Neural cell (in vitro differentiated cells): ENCODE results near the gene MEF2A.

Source experiments
- EP300 ChIP-seq: fragments of 450-650 bp; conservative IDR thresholded peaks from 2 replicates; pipeline ENCODE4 v1.6.1; 2014; ENCODE audit warnings: antibody characterized with exemption, mild to moderate bottlenecking, moderate library complexity; ENCODE audit not compliant: poor library complexity, severe bottlenecking
- EZH2 ChIP-seq: fragments of 200-600, 300-800 bp; shearing (Covaris generic), sonication (generic); IDR thresholded peaks from 2 replicates; pipeline ENCODE4 v1.6.1; 2014; ENCODE audit warnings: antibody characterized with exemption, low read length, borderline replicate concordance, mild to moderate bottlenecking; ENCODE audit not compliant: insufficient read depth, poor library complexity, severe bottlenecking
- MXI1 ChIP-seq: fragments of 450-650 bp; conservative IDR thresholded peaks from 2 replicates; pipeline ENCODE4 v1.6.1; 2014; ENCODE audit warnings: antibody characterized with exemption, mild to moderate bottlenecking; ENCODE audit not compliant: poor library complexity, severe bottlenecking
- POLR2AphosphoS5 ChIP-seq: IDR thresholded peaks from 2 replicates; pipeline ENCODE4 v1.6.1; 2012
- RAD21 ChIP-seq: fragments of 450-650 bp; conservative IDR thresholded peaks from 2 replicates; pipeline ENCODE4 v1.6.1; 2014; ENCODE audit warnings: antibody characterized with exemption, mild to moderate bottlenecking, moderate library complexity
- SMC3 ChIP-seq: fragments of 450-650 bp; conservative IDR thresholded peaks from 2 replicates; pipeline ENCODE4 v1.6.1; 2014; ENCODE audit warnings: antibody characterized with exemption, mild to moderate bottlenecking, moderate library complexity; ENCODE audit not compliant: poor library complexity
- TAF1 ChIP-seq: IDR thresholded peaks from 2 replicates; pipeline ENCODE4 v1.6.1; 2012; ENCODE audit warnings: low read depth
- TF ChIP-seq, protein P1 (sequence below): fragments of 450-650 bp; IDR thresholded peaks from 2 replicates; pipeline ENCODE4 v1.5.1; 2014; ENCODE audit warnings: antibody characterized with exemption, mild to moderate bottlenecking, moderate library complexity; ENCODE audit not compliant: poor library complexity, severe bottlenecking
- TF ChIP-seq, protein P2 (sequence below): IDR thresholded peaks from 2 replicates; pipeline ENCODE4 v1.6.1; 2012; ENCODE audit warnings: borderline replicate concordance

DNA sequence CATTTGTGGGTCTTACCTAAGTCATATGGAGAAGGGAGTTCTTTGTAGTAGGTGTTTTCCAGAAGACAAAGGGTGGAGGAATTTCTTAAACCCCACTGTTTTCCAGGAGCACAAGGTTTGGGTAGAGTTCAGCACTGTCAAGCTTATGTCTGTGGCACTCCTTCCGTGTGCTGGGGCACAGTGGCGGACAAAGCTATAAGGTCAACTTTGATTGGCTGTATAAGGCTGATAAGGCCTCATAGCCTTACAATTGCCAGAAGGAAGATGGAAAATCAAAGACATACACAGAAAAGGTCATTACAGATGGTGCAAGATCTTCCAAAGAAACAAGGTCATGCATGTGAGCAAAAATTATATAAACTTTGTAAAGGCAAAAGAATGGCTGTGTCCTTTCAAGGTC, 170.9 kb downstream of the MEF2A start:
- TF ChIP-seq, protein P1, sequence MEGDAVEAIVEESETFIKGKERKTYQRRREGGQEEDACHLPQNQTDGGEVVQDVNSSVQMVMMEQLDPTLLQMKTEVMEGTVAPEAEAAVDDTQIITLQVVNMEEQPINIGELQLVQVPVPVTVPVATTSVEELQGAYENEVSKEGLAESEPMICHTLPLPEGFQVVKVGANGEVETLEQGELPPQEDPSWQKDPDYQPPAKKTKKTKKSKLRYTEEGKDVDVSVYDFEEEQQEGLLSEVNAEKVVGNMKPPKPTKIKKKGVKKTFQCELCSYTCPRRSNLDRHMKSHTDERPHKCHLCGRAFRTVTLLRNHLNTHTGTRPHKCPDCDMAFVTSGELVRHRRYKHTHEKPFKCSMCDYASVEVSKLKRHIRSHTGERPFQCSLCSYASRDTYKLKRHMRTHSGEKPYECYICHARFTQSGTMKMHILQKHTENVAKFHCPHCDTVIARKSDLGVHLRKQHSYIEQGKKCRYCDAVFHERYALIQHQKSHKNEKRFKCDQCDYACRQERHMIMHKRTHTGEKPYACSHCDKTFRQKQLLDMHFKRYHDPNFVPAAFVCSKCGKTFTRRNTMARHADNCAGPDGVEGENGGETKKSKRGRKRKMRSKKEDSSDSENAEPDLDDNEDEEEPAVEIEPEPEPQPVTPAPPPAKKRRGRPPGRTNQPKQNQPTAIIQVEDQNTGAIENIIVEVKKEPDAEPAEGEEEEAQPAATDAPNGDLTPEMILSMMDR, result no peak
- no peak for TF ChIP-seq MXI1
- no peak for TF ChIP-seq EZH2
- no peak for TF ChIP-seq POLR2AphosphoS5
- no peak for TF ChIP-seq TAF1
- no peak for TF ChIP-seq EP300
- no peak for TF ChIP-seq SMC3
- TF ChIP-seq, protein P2, sequence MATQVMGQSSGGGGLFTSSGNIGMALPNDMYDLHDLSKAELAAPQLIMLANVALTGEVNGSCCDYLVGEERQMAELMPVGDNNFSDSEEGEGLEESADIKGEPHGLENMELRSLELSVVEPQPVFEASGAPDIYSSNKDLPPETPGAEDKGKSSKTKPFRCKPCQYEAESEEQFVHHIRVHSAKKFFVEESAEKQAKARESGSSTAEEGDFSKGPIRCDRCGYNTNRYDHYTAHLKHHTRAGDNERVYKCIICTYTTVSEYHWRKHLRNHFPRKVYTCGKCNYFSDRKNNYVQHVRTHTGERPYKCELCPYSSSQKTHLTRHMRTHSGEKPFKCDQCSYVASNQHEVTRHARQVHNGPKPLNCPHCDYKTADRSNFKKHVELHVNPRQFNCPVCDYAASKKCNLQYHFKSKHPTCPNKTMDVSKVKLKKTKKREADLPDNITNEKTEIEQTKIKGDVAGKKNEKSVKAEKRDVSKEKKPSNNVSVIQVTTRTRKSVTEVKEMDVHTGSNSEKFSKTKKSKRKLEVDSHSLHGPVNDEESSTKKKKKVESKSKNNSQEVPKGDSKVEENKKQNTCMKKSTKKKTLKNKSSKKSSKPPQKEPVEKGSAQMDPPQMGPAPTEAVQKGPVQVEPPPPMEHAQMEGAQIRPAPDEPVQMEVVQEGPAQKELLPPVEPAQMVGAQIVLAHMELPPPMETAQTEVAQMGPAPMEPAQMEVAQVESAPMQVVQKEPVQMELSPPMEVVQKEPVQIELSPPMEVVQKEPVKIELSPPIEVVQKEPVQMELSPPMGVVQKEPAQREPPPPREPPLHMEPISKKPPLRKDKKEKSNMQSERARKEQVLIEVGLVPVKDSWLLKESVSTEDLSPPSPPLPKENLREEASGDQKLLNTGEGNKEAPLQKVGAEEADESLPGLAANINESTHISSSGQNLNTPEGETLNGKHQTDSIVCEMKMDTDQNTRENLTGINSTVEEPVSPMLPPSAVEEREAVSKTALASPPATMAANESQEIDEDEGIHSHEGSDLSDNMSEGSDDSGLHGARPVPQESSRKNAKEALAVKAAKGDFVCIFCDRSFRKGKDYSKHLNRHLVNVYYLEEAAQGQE, result no peak
- no peak for TF ChIP-seq RAD21
